PC-9 (cell line): ENCODE measurements around the gene TPRN. TPM values are rescaled to one million over a fixed set of nuclear protein-coding genes. Genes with fewer than 3 reads are reported as not detected.
A peak's percentile ranks its signal among the peaks of the same experiment; 100 is the strongest.

ENCODE experiments used
- BruUV-seq: library from RNA; stranded (reverse); fragments of 400-500 nt; replicated peaks from 2 replicates; lab custom pipeline; 2021; lab: Mats Ljungman, UMichigan
- CTCF ChIA-PET: fragments of 300-600 bp; sonication (Branson Sonifier 250); formaldehyde crosslinking; loops from one replicate; lab custom pipeline; 2022; ENCODE audit warnings: antibody characterized with exemption; lab: Charles Lee
- POLR2A ChIA-PET: fragments of 300-600 bp; sonication (Branson Sonifier 250); formaldehyde crosslinking; loops from one replicate; lab custom pipeline; 2022; ENCODE audit warnings: antibody characterized with exemption; ENCODE audit not compliant: unreplicated experiment; lab: Charles Lee
- DNase-seq, 2 experiments: peaks; one replicate each; pipeline versions ENCODE4 v3.0.0 to v3.0.0-alpha.2; 2015 to 2022; ENCODE audit warnings: mixed read lengths in 1 of 2
- H2AFZ ChIP-seq: fragments of 200-600 bp; sonication (generic); 2 replicates; pipeline ENCODE4 v1.8.1; 2017; ENCODE audit warnings: antibody characterized with exemption
- H3F3A ChIP-seq: fragments of 200-600 bp; sonication (generic); 2 replicates; pipeline ENCODE4 v1.8.1; 2017; ENCODE audit warnings: antibody characterized with exemption, mild to moderate bottlenecking, low read depth; ENCODE audit not compliant: insufficient read depth
- H3K27ac ChIP-seq: fragments of 200-600 bp; sonication (generic); 2 replicates; pipeline ENCODE4 v1.6.1; 2016; ENCODE audit warnings: mixed run types
- H3K27me3 ChIP-seq: fragments of 200-600 bp; sonication (generic); 2 replicates; pipeline ENCODE4 v1.6.1; 2016; ENCODE audit warnings: low read depth, mixed run types; ENCODE audit not compliant: insufficient read depth
- H3K36me3 ChIP-seq: fragments of 200-600 bp; sonication (generic); 2 replicates; pipeline ENCODE4 v1.6.1; 2016; ENCODE audit warnings: low read depth, mixed run types
- H3K4me1 ChIP-seq: fragments of 200-600 bp; sonication (generic); replicated peaks from 2 replicates; pipeline ENCODE4 v1.6.1; 2016; ENCODE audit warnings: mixed run types; ENCODE audit not compliant: insufficient read depth
- H3K4me2 ChIP-seq: fragments of 200-600 bp; sonication (generic); 2 replicates; pipeline ENCODE4 v1.6.1; 2017; ENCODE audit warnings: mixed run types
- H3K4me3 ChIP-seq: fragments of 200-600 bp; sonication (generic); 2 replicates; pipeline ENCODE4 v1.6.1; 2016; ENCODE audit warnings: mixed run types
- H3K79me2 ChIP-seq: fragments of 200-600 bp; sonication (generic); 2 replicates; pipeline ENCODE4 v1.6.1; 2017; ENCODE audit warnings: low read depth, mixed run types
- H3K9me2 ChIP-seq: fragments of 200-600 bp; sonication (generic); 2 replicates; pipeline ENCODE4 v1.8.1; 2017; ENCODE audit warnings: mild to moderate bottlenecking; ENCODE audit not compliant: insufficient read depth
- H3K9me3 ChIP-seq: fragments of 200-600 bp; sonication (generic); 2 replicates; pipeline ENCODE4 v1.8.1; 2016; ENCODE audit warnings: low read depth; ENCODE audit not compliant: insufficient read depth
- H4K20me1 ChIP-seq: fragments of 200-600 bp; sonication (generic); 2 replicates; pipeline ENCODE4 v1.8.1; 2017; ENCODE audit not compliant: insufficient read depth
- EZH2 ChIP-seq: fragments of 200-600 bp; sonication (generic); IDR thresholded peaks from 2 replicates; pipeline ENCODE4 v1.8.0; 2017; ENCODE audit warnings: antibody characterized with exemption, low read depth
- intact Hi-C: fragments of 100-400 bp; cut with micrococcal nuclease; formaldehyde crosslinking; loops from one replicate; pipeline ENCODE4 v1.10.0; 2022; ENCODE audit not compliant: unreplicated experiment
- total RNA-seq: library from RNA; stranded (reverse); gene quantifications from 2 replicates; pipeline ENCODE4 v1.2.3, GENCODE V29; 2021
- TF ChIP-seq, protein P1 (sequence below): fragments of 200-600 bp; sonication (generic); conservative IDR thresholded peaks from 2 replicates; pipeline ENCODE4 v1.6.1; 2017; ENCODE audit warnings: mixed run types, antibody characterized with exemption, mild to moderate bottlenecking, moderate library complexity

The TPRN gene
- total RNA-seq, 1 experiment from 2014 or later = 61.8 TPM

DNA sequence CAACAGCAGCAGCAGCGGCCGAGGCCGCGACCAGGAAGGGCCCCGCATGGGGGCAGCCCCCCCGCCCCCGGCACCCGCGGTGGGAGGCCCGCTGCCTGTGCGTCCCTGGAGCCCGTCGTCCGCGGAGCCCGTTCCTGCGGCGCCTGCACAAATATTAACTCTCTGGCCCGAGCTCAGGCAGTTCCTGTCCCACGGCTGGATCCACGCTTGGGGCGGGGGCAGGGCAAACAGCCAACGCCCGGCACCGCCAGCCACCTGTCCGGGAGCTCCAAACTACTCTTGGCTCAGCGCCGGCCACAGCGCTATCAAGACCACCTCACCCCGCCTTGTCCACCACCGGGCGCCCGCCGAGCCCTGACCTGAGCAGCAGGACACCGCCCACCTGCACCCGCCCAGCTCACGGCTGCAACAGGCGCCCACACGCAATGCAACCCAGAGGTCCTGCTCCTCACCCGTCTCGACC, 30.6 kb downstream of the TPRN start, which contains the start of gene LRRC26:
LRRC26 (minus strand) TSS at position 156 of the 463 bp plus-strand sequence; CDS start at position 48, 108 bp downstream.
- Histone ChIP-seq H3K79me2 (no peaks in the 10 kb centered on the region), H3K27me3 (no peaks in the 10 kb centered on the region), H3K4me1 (peaks cover 13% of the 10 kb centered on the region; the same call in 1 of the 2 replicates), H3F3A (peaks cover 11% of the 10 kb centered on the region; the same call in 1 of the 2 replicates), H3K4me3 (peak within 1 kb of the TSS; percentile 75), H3K27ac (no peak within 1 kb of the TSS), H2AFZ (peak within 1 kb of the TSS; percentile 83), H3K9me3 (no peaks in the 10 kb centered on the region), H3K9me2 (no peaks in the 10 kb centered on the region), H3K4me2 (peak within 1 kb of the TSS; percentile 99), H4K20me1 (no peaks in the 10 kb centered on the region), H3K36me3 (no peaks in the 10 kb centered on the region)
- TF ChIP-seq, protein P1, sequence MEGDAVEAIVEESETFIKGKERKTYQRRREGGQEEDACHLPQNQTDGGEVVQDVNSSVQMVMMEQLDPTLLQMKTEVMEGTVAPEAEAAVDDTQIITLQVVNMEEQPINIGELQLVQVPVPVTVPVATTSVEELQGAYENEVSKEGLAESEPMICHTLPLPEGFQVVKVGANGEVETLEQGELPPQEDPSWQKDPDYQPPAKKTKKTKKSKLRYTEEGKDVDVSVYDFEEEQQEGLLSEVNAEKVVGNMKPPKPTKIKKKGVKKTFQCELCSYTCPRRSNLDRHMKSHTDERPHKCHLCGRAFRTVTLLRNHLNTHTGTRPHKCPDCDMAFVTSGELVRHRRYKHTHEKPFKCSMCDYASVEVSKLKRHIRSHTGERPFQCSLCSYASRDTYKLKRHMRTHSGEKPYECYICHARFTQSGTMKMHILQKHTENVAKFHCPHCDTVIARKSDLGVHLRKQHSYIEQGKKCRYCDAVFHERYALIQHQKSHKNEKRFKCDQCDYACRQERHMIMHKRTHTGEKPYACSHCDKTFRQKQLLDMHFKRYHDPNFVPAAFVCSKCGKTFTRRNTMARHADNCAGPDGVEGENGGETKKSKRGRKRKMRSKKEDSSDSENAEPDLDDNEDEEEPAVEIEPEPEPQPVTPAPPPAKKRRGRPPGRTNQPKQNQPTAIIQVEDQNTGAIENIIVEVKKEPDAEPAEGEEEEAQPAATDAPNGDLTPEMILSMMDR = no peak
- TF ChIP-seq EZH2 = no peak
- BruUV-seq = no TSS peak
- CTCF ChIA-PET = no interaction called here
- no peak for DNase-seq
- POLR2A ChIA-PET = interaction anchor here (0.7 kb wide), 1 partner anchor 8 kb away, joined by 3 read pairs; no protein-coding TSS in a partner anchor
- intact Hi-C loops = loop anchor here (5.0 kb wide), 1 partner anchor 43 kb away; no protein-coding TSS in a partner anchor

DNA sequence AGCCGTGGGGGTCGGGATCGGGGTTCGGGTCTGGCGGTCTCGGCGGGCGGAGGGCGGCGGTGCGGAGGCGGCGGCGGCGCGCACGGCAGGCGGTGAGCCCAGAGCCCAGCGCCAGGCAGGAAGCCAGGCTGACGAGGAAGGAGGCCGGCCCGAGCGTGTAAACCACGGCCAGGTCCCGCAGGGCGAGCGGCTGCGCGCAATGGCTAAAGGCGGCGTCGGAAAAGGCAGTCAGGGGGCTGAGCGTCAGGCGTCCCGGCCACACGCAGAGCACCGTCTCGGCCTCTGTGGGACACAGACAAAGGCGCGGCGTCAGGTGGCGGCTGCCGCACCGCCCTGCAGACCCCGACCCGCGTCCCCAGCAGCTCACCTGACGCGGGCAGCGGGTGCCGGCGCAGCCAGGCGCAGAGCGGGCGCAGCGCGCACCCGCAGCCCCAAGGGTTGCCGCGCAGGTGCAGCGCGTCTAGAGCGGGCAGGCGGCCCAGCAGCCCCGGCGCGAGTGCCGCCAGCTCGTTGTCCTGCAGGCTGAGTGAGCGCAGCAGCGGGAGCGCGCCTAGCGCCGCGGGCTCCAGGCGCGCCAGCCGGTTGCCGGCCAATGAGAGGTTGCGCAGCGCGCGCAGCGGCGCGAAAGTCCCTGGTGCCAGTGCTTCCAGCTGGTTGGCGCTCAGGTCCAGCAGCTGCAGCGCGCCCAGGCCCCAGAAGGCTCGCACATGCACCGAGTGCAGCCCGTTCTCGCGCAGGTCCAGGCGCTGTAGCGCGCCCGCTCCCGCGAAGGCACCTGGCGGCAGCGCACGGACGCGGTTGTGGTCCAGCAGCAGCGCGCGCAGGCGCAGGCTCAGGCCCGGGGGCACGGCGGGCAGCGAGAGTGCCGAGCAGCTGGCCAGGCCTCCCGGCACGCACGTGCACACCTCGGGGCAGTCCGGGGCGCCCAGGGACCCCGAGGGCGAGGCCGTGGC, 31.4 kb downstream of the TPRN start:
- POLR2A ChIA-PET = interaction anchor here (0.6 kb wide), 1 partner anchor 70 kb away, joined by 4 read pairs; no protein-coding TSS in a partner anchor
- peak; percentile 66 to 80 for DNase-seq

DNA sequence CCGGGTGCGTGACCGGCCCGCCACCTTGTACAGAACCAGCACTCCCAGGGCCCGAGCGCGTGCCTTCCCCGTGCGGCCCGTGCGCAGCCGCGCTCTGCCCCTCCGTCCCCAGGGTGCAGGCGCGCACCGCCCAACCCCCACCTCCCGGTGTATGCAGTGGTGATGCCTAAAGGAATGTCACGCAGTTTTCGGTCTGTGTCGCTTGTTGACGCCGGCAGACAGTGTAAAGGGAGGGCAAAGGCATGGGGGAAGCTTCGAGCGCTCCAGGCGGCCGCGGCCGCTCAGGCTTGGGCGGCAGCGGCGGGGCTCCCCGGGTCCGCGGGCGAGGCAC, 32.0 kb downstream of the TPRN start:
- Histone ChIP-seq H3K9me2 (no peaks in the 10 kb centered on the region), H4K20me1 (no peaks in the 10 kb centered on the region), H3F3A (peaks cover 10% of the 10 kb centered on the region; the same call in 1 of the 2 replicates), H3K4me2 (peak overlapping the region; percentile 99), H3K36me3 (no peaks in the 10 kb centered on the region), H3K79me2 (no peaks in the 10 kb centered on the region), H3K4me3 (peak overlapping the region; percentile 75; the same call in 1 of the 2 replicates), H2AFZ (peak overlapping the region; percentile 83; the same call in 1 of the 2 replicates), H3K27me3 (no peaks in the 10 kb centered on the region), H3K4me1 (peaks cover 11% of the 10 kb centered on the region; the same call in 1 of the 2 replicates), H3K9me3 (no peaks in the 10 kb centered on the region), H3K27ac (no peak overlapping the region)
- DNase-seq = no peak
- no peak for TF ChIP-seq EZH2
- TF ChIP-seq, protein P1 = no peak
- intact Hi-C loops = loop anchor here (5.0 kb wide), 1 partner anchor 41 kb away; no protein-coding TSS in a partner anchor
- ChIA-PET CTCF (no interaction called here), POLR2A (interaction anchor here (0.6 kb wide), 2 partner anchors 68 to 71 kb away, joined by 4 read pairs; no protein-coding TSS in a partner anchor)
- BruUV-seq = no TSS peak

More for the DNA sequence above, 31.4 kb downstream of the TPRN start:
- Histone ChIP-seq H3K27me3 (no peaks in the 10 kb centered on the region), H3K9me3 (no peaks in the 10 kb centered on the region), H3K79me2 (no peaks in the 10 kb centered on the region), H3K4me3 (peak overlapping the region; percentile 75), H3K4me1 (peaks cover 13% of the 10 kb centered on the region; the same call in 1 of the 2 replicates), H3K9me2 (no peaks in the 10 kb centered on the region), H2AFZ (peak overlapping the region; percentile 83), H3F3A (peaks cover 11% of the 10 kb centered on the region; the same call in 1 of the 2 replicates), H3K4me2 (peak overlapping the region; percentile 99), H3K36me3 (no peaks in the 10 kb centered on the region), H4K20me1 (no peaks in the 10 kb centered on the region), H3K27ac (no peak overlapping the region)
- CTCF ChIA-PET = no interaction called here
- TF ChIP-seq, protein P1 = no peak
- TF ChIP-seq EZH2 = no peak
- no TSS peak for BruUV-seq
- intact Hi-C loops = loop anchor here (5.0 kb wide), 1 partner anchor 42 kb away; no protein-coding TSS in a partner anchor
